SK-N-SH (cell line): Measurements from ENCODE around the gene C22orf15. TPM values are rescaled to one million over a fixed set of nuclear protein-coding genes. Genes with fewer than 3 reads are reported as not detected.
A peak's percentile ranks its signal among the peaks of the same experiment; 100 is the strongest.

Source experiments
- CTCF ChIA-PET: fragments of 300-600, 350-600 bp; formaldehyde crosslinking; extraction: SDS; loops from one replicate; lab custom pipeline; 2021; lab: Yijun Ruan, JAX
- POLR2A ChIA-PET: fragments of 350-600 bp; sonication (Branson Sonifier 250); formaldehyde crosslinking; extraction: SDS; loops from one replicate; lab custom pipeline; 2020; ENCODE audit warnings: antibody characterized with exemption, inconsistent platforms; lab: Yijun Ruan, JAX
- DNase-seq: peaks from one replicate; pipeline ENCODE4 v3.0.0; 2012
- H2AFZ ChIP-seq: fragments of 200-600 bp; sonication (generic); 2 replicates; pipeline ENCODE4 v1.8.1; 2016; ENCODE audit warnings: antibody characterized with exemption, mild to moderate bottlenecking, low read depth
- H3F3A ChIP-seq: fragments of 200-600 bp; sonication (generic); replicated peaks from 2 replicates; pipeline ENCODE3; 2016; ENCODE audit warnings: antibody characterized with exemption, mild to moderate bottlenecking; ENCODE audit not compliant: insufficient read depth
- H3K27ac ChIP-seq, 2 experiments: fragments of 200-500 bp in 1 of 2; fragments of 200-600 bp in 1 of 2; sonication (Bioruptor generic) in 1 of 2; sonication (generic), shearing (Covaris generic) in 1 of 2; 2 replicates each; pipeline versions ENCODE4 v1.5.1 to v1.6.1; 2014 to 2016; ENCODE audit warnings: low read depth in 2 of 2, inconsistent platforms in 1 of 2, low read length in 1 of 2, mild to moderate bottlenecking in 1 of 2, mixed read lengths in 1 of 2
- H3K27me3 ChIP-seq: fragments of 200-600 bp; sonication (generic), shearing (Covaris generic); 2 replicates; pipeline ENCODE4 v1.6.1; 2016; ENCODE audit warnings: mixed run types; ENCODE audit not compliant: insufficient read depth
- H3K36me3 ChIP-seq, 2 experiments: fragments of 200-500 bp in 1 of 2; fragments of 200-600 bp in 1 of 2; sonication (Bioruptor generic) in 1 of 2; sonication (generic) in 1 of 2; replicated peaks in 1 of 2; 2 replicates each; pipeline versions ENCODE3 to v1.5.1; 2014 to 2016; ENCODE audit warnings: low read length in 1 of 2, mild to moderate bottlenecking in 1 of 2; ENCODE audit not compliant: insufficient read depth in 2 of 2, control insufficient read depth in 1 of 2
- H3K4me1 ChIP-seq, 2 experiments: fragments of 200-500 bp in 1 of 2; fragments of 200-600 bp in 1 of 2; sonication (Bioruptor generic) in 1 of 2; sonication (generic), shearing (Covaris generic) in 1 of 2; 2 replicates each; pipeline versions ENCODE4 v1.5.1 to v1.6.1; 2014 to 2016; ENCODE audit warnings: low read depth in 1 of 2, low read length in 1 of 2, mixed run types in 1 of 2; ENCODE audit not compliant: insufficient read depth in 2 of 2, control insufficient read depth in 1 of 2
- H3K4me2 ChIP-seq: fragments of 200-600 bp; sonication (generic), shearing (Covaris generic); 2 replicates; pipeline ENCODE4 v1.6.1; 2017; ENCODE audit warnings: mixed run types
- H3K4me3 ChIP-seq, 2 experiments: fragments of 200-500 bp in 1 of 2; fragments of 200-600 bp in 1 of 2; sonication (Bioruptor generic) in 1 of 2; sonication (generic), shearing (Covaris generic) in 1 of 2; 2 replicates each; pipeline versions ENCODE4 v1.5.1 to v1.8.1; 2014 to 2016; ENCODE audit warnings: low read depth in 2 of 2, inconsistent platforms in 1 of 2, low read length in 1 of 2, mild to moderate bottlenecking in 1 of 2, mixed read lengths in 1 of 2, moderate library complexity in 1 of 2
- H3K79me2 ChIP-seq: fragments of 200-600 bp; sonication (generic); 2 replicates; pipeline ENCODE4 v1.8.1; 2017; ENCODE audit warnings: mild to moderate bottlenecking; ENCODE audit not compliant: insufficient read depth
- H3K9ac ChIP-seq: fragments of 200-600 bp; sonication (generic); 2 replicates; pipeline ENCODE4 v1.6.1; 2017; ENCODE audit warnings: mixed run types
- H3K9me2 ChIP-seq: fragments of 200-600 bp; sonication (generic); 2 replicates; pipeline ENCODE4 v1.6.1; 2017; ENCODE audit warnings: mixed run types
- H3K9me3 ChIP-seq: fragments of 200-600 bp; sonication (generic); 2 replicates; pipeline ENCODE4 v1.6.1; 2017; ENCODE audit warnings: mixed run types, mild to moderate bottlenecking, moderate library complexity
- H4K20me1 ChIP-seq: fragments of 200-600 bp; sonication (generic); 2 replicates; pipeline ENCODE4 v1.6.1; 2017; ENCODE audit warnings: mild to moderate bottlenecking, mixed run types; ENCODE audit not compliant: insufficient read depth
- CHD2 ChIP-seq: fragments of 150-350 bp; IDR thresholded peaks from 2 replicates; pipeline ENCODE4 v1.6.1; 2018; ENCODE audit warnings: low read length; ENCODE audit not compliant: partially characterized antibody
- EZH2phosphoT487 ChIP-seq: fragments of 200-600 bp; sonication (generic); IDR thresholded peaks from 2 replicates; pipeline ENCODE4 v1.6.1; 2017; ENCODE audit warnings: low read depth, mixed run types, mild to moderate bottlenecking, antibody characterized with exemption, moderate library complexity, borderline replicate concordance
- FOXM1 ChIP-seq: IDR thresholded peaks from 2 replicates; pipeline ENCODE4 v1.4.0; 2012; ENCODE audit warnings: low read depth, mild to moderate bottlenecking
- GATA2 ChIP-seq: sonication (generic); formaldehyde crosslinking; IDR thresholded peaks from 2 replicates; pipeline ENCODE4 v1.5.0; 2020; ENCODE audit warnings: mild to moderate bottlenecking, missing genetic modification reagents
- MEF2A ChIP-seq: IDR thresholded peaks from 2 replicates; pipeline ENCODE4 v1.4.0; 2012; ENCODE audit warnings: low read depth, borderline replicate concordance
- MXI1 ChIP-seq: IDR thresholded peaks from 2 replicates; pipeline ENCODE4 v1.6.1; 2012; ENCODE audit warnings: mild to moderate bottlenecking, low read depth, low read length, improper control_type of control experiment
- NFIC ChIP-seq: IDR thresholded peaks from 2 replicates; pipeline ENCODE4 v1.4.0; 2012; ENCODE audit warnings: borderline replicate concordance
- PBX3 ChIP-seq: IDR thresholded peaks from 2 replicates; pipeline ENCODE4; 2012
- RAD21 ChIP-seq: IDR thresholded peaks from 2 replicates; pipeline ENCODE4 v1.6.1; 2012; ENCODE audit warnings: mild to moderate bottlenecking, low read length
- RCOR1 ChIP-seq: fragments of 150-350 bp; IDR thresholded peaks from 2 replicates; pipeline ENCODE4 v1.6.1; 2017; ENCODE audit warnings: antibody characterized with exemption, low read length
- RXRA ChIP-seq: IDR thresholded peaks from 2 replicates; pipeline ENCODE4 v1.4.0; 2012; ENCODE audit warnings: low read depth, mild to moderate bottlenecking, borderline replicate concordance
- SMC3 ChIP-seq: IDR thresholded peaks from 2 replicates; pipeline ENCODE4 v1.6.1; 2012; ENCODE audit warnings: low read depth, low read length, improper control_type of control experiment
- TCF12 ChIP-seq: IDR thresholded peaks from 2 replicates; pipeline ENCODE4 v1.4.0; 2012
- USF1 ChIP-seq: IDR thresholded peaks from 2 replicates; pipeline ENCODE4 v1.4.0; 2012; ENCODE audit warnings: low read depth, borderline replicate concordance
- WGBS: methylation state at CpG from one replicate; pipeline ENCODE4 v1.1.6; 2017; ENCODE audit warnings: low lambda C conversion rate; 5-methylcytosine and 5-hydroxymethylcytosine counted together
- polyA plus RNA-seq, 3 experiments: library from polyadenylated mRNA; depleted of rRNA; stranded (reverse); fragments of >200 nt; gene quantifications; 2 replicates each; pipeline ENCODE4 v1.2.3, GENCODE V29; 2012
- TF ChIP-seq, protein P1 (sequence below): IDR thresholded peaks from 2 replicates; pipeline ENCODE4 v1.4.0; 2012; ENCODE audit warnings: low read depth, borderline replicate concordance

Gene C22orf15
- polyA plus RNA-seq, 1 of the 3 experiments (the other 2 are of a cell fraction), result 1.6 TPM

- Histone ChIP-seq H3K9me2 (no peaks in the 10 kb centered on the region), H3K9ac (no peak overlapping the region), H3F3A (peaks cover 6% of the 10 kb centered on the region), H3K36me3 (peaks cover 0 to 3% of the 10 kb centered on the region in 2 experiments), H3K79me2 (no peaks in the 10 kb centered on the region), H2AFZ (no peak overlapping the region), H4K20me1 (no peaks in the 10 kb centered on the region), H3K9me3 (no peaks in the 10 kb centered on the region), H3K4me3 (no peak overlapping the region), H3K4me1 (peaks cover 0 to 19% of the 10 kb centered on the region in 2 experiments; a peak in 1 of 4 replicates), H3K27ac (no peak overlapping the region), H3K27me3 (no peaks in the 10 kb centered on the region), H3K4me2 (no peak overlapping the region)
- DNase-seq, result peak; percentile 43
- ChIA-PET CTCF (interaction anchor here (2.7 kb wide), 1 partner anchor 68 kb away, joined by 10 read pairs; no protein-coding TSS in a partner anchor), POLR2A (no interaction called here)
- TF ChIP-seq SMC3, result no peak
- TF ChIP-seq RXRA, result no peak
- no peak for TF ChIP-seq MXI1
- TF ChIP-seq USF1, result no peak
- TF ChIP-seq, protein P1, sequence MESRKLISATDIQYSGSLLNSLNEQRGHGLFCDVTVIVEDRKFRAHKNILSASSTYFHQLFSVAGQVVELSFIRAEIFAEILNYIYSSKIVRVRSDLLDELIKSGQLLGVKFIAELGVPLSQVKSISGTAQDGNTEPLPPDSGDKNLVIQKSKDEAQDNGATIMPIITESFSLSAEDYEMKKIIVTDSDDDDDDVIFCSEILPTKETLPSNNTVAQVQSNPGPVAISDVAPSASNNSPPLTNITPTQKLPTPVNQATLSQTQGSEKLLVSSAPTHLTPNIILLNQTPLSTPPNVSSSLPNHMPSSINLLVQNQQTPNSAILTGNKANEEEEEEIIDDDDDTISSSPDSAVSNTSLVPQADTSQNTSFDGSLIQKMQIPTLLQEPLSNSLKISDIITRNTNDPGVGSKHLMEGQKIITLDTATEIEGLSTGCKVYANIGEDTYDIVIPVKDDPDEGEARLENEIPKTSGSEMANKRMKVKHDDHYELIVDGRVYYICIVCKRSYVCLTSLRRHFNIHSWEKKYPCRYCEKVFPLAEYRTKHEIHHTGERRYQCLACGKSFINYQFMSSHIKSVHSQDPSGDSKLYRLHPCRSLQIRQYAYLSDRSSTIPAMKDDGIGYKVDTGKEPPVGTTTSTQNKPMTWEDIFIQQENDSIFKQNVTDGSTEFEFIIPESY, result no peak
- no peak for TF ChIP-seq MEF2A
- no peak for TF ChIP-seq CHD2
- TF ChIP-seq NFIC, result no peak
- no peak for TF ChIP-seq RCOR1
- TF ChIP-seq TCF12, result no peak
- no peak for TF ChIP-seq FOXM1
- TF ChIP-seq EZH2phosphoT487, result no peak
- no peak for TF ChIP-seq RAD21
- TF ChIP-seq PBX3, result no peak
- no peak for TF ChIP-seq GATA2 (CRISPR knock-in tag)
- WGBS, result 85% methylated on average over 12 of the region's 15 CpGs
These were observed 18.3 kb downstream of the C22orf15 start for GRCh38 chr22:23781065-23781464.
